Gastroesophageal sphincter (tissue), 3 donors: Measurements from ENCODE around the gene DDX20.

Source experiments
- CTCF ChIP-seq, 4 experiments: fragments of 200-600 bp in 2 of 4; fragments of 450-650 bp in 2 of 4; sonication (generic) in 1 of 4; IDR thresholded peaks; one replicate each; pipeline ENCODE4 v1.5.1; 2017 to 2019; ENCODE audit warnings: antibody characterized with exemption in 4 of 4, mild to moderate bottlenecking in 2 of 4, moderate library complexity in 2 of 4
- EP300 ChIP-seq: sonication (generic); formaldehyde crosslinking; IDR thresholded peaks from one replicate; pipeline ENCODE4 v1.6.1; 2017; ENCODE audit warnings: antibody characterized with exemption, mild to moderate bottlenecking
- POLR2A ChIP-seq, 2 donors: fragments of 450-650 bp; IDR thresholded peaks; one replicate each; pipeline ENCODE4 v1.6.1; 2017; ENCODE audit warnings: antibody characterized with exemption in 2 of 2, mild to moderate bottlenecking in 2 of 2, moderate library complexity in 1 of 2
- POLR2AphosphoS5 ChIP-seq: sonication (generic); formaldehyde crosslinking; IDR thresholded peaks from one replicate; pipeline ENCODE4 v1.6.1; 2017; ENCODE audit warnings: antibody characterized with exemption

DNA sequence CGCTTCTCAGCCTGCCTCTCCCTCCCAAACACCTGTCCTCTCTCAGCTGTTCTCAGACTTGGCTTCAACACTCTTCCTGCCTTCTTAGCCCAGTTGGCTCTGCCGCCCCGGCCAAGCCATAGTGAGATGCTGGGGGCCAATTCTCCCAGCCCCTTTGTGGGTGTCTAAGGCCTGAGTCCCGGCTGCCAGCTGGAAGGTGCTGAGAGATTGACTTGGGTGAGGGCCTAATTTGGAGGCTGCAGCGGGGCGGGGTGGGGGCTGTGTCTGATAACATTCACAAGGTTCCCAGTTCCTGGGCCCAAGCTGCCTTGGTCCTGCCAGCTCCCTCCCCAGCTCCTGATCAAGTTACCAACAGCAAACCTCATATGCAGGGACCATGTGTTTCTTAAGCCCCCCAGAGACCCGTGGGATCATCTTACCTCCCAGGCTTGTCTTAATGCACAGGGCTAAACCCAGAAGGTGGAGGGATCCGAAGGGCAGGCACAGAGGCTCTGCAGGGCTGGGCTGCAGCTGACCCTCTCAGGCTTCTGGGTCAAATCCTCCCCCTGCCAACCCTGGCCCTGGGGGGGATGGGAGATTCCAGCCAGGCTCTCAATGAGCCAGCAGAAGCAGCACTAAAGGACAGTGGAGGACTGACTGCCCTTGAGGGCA is 26.3 kb upstream of the DDX20 start:
- TF ChIP-seq CTCF (IDR thresholded peaks at IDR 0.05): no peak
- TF ChIP-seq POLR2A (IDR thresholded peaks at IDR 0.05): no peak
- no peak for TF ChIP-seq POLR2AphosphoS5
- TF ChIP-seq EP300: no peak
